GM10266 (cell line): ENCODE data around the gene MAN2C1.

Experiments used
- DNase-seq: peaks from one replicate; pipeline ENCODE4 v3.0.0; 2012; ENCODE audit errors: extremely low spot score
- CTCF ChIP-seq: IDR thresholded peaks from 2 replicates; pipeline ENCODE4 v1.5.1; 2012; ENCODE audit warnings: mild to moderate bottlenecking, low read depth; ENCODE audit not compliant: control insufficient read depth, insufficient read depth; ENCODE audit errors: missing control alignments

MAN2C1 gene

GRCh38 chr15:75367006-75367405 lies 1.4 kb downstream of the MAN2C1 start:
- TF ChIP-seq CTCF: no peak
- DNase-seq: no peak

- TF ChIP-seq CTCF: no peak
Observed at GRCh38 chr15:75366163-75366562, 2.2 kb downstream of the MAN2C1 start.

GRCh38 chr15:75364881-75365280 lies 3.5 kb downstream of the MAN2C1 start:
- no peak for DNase-seq
- TF ChIP-seq CTCF: no peak

More at GRCh38 chr15:75366163-75366562, 2.2 kb downstream of the MAN2C1 start:
- no peak for DNase-seq

- no peak for DNase-seq
Observed at GRCh38 chr15:75363786-75364185, 4.6 kb downstream of the MAN2C1 start.

GRCh38 chr15:75362642-75363249 lies 5.7 kb downstream of the MAN2C1 start:
- no peak for DNase-seq

More at GRCh38 chr15:75363786-75364185, 4.6 kb downstream of the MAN2C1 start:
- TF ChIP-seq CTCF: no peak

GRCh38 chr15:75361989-75362641 lies 6.3 kb downstream of the MAN2C1 start:
- no peak for DNase-seq

More at GRCh38 chr15:75362642-75363249, 5.7 kb downstream of the MAN2C1 start:
- no peak for TF ChIP-seq CTCF

More at GRCh38 chr15:75361989-75362641, 6.3 kb downstream of the MAN2C1 start:
- no peak for TF ChIP-seq CTCF
